ENCODE results near the gene CDH4.
A peak's percentile ranks its signal among the peaks of the same experiment; 100 is the strongest.

CDH4 gene

DNA sequence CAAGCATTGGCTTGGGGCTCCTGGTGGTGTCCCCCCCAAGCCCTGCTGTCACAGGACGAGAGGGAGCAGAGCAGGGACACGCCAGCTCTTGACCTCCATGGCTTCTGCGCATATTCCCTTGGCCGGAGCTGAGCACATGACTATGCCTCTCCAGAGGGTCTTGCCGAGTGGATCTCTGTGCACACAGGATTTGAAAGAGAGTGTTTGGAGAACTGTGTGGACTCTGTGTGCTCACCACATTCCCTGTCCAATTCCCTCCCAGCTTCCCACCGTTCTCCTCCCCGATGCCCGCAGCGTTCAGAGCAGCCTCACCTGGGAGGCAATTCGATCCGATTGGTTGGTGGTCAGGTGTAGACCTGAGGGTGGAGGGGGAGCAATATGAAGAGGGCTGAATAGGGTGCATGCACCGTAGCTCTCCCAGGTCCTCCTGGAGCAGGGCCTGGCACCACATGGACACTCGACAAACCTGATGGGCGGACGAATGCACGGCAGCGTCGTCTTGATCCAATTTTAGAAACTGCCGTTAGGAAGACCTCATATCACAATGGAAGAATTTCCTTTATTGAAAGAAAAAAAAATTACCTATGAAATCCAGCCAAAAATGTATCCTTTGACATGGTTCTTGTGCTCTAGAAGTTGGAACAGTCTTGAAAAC, 287.8 kb downstream of the CDH4 start:
- no peak for DNase-seq

DNA sequence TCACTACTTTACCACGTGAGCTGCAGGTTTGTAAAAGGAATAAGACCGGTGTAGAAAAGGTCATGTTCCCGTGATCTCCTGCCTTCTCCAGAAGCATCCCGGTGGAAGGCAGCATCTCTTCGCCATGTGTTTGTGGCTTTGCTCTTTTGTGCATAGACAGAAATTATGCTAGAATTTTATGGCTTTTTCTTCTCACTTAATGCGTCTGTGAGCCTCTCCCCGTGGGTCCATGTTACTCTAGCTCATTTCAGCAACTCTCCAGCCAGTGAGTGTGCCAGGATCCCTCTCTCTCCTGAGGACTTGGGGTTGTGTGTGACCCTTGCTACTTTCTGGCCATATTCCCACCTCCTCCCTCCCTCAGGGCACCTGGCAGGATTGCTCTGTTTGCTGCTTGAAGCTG, 289.5 kb downstream of the CDH4 start:
- DNase-seq = no peak

DNA sequence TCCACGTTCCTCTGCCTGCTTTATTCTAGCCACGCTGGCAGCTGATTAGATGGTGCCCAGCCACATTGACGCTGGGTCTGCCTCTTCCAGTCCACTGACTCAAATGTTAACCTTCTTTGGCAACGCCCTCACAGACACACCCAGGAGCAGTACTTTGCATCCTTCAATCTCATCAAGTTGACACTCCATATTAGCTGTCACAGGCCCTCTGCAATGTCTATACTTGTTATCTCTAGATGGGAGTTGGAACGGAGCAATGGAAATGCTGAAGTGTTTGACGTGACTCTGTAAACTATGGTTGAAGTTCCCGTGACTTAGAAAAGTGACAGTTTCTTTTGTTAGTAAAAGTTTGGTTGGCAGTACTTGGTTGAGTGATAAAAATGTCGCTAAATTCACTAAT, 291.0 kb downstream of the CDH4 start:
- no peak for DNase-seq

DNA sequence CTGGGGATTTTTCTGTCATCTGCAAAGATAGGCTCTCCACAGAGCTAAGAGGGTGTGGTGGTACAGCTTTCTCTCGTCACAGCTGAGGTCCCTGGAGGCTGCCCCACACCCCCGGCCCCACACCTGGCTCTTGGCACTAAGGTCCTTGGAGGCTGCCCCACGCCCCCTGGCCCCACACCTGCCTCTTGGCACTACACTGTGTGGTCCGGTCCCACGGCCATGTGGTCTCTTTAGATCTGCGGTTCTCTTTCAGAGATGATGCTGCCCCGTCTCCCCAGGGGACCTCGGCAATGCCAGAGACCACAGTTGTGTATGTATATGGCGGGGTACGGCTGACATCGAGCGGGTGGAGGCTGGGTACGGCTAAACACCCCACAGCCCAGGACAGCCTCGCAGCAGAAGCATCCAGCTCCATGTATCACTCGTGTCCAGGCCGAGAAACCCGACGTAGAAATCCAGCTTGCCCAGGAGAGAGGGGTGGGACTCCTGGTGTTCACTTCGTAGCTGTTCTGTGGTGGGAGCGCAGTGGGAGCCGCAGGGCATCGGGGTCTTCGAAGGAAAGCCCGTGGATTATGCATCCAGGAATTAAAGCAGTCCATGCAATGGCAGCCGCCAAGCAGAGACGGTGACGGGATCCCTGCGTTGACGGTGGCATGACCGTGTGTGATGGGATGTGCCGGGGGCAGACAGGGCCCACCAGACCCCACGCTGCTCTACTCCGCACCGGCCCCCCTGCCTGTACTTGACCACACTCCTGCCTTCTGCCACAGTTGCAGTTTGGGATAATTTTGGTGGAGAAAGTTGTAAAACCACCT, 292.1 kb downstream of the CDH4 start:
- DNase-seq = no peak

DNA sequence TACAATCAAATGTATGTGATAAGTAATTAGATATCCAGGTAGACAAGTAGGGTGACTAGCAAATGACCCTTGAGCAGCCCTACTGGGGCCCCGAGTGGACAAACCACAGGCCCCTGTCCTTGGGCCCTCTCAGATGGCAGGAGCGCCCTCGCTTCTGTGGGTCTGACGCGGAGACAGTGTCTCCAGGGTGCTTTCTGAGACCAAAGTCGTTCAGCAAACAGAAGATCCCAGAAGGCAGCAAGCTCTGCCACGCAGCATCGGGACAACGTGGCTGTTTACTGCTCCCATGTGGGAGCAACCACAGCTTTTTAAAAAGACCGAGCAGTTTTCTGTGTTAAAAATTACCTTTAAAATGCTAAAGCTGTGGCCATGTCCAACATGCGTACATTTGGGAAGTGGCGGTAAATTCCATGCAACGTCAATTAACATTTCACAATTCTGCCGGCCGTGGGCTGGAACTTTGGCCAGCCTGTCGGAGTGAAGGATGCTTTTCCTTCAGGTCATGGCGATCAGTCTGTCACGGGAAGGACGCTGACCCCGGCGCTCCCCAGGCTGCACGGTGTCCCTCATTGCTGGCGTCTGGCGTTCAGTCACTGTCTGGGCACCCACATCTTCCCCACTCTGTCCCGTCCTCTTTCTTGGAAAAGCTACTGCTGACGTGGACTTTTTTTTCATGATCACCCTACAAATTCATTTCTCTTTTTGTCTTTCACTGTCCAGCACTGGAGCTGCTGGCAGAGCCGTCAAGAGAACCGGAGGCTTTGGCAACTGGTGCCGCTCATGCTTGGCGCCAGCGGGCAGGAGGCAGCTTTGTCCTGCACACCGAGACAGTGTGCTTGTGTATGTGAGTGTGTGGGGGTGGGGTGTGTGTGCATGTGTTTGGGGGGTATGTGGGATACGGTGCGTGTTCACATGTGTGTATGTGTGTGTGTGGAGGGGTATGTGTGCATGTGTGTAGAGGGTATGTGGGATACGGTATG, 293.1 kb downstream of the CDH4 start:
- DNase-seq = no peak

DNA sequence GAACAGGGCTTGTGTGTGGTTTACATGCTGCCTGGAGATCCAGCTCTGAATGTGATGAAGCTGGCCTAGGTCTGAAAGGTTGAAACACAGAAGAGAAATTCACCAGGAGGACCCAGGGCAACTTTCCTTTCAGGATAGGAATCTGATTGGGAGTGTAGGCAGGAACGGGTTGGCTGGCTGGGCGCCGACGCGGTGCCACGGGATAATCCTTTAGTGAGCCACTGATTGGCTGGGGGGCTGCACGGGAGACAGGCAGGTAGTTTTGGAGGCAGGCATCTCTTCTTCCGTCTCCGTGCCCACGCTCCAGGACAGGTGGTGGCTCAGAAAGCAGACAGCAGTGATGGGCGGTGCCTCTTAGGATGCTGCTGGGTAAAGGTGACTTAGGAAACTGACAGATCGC, 294.6 kb downstream of the CDH4 start:
- no peak for DNase-seq

DNA sequence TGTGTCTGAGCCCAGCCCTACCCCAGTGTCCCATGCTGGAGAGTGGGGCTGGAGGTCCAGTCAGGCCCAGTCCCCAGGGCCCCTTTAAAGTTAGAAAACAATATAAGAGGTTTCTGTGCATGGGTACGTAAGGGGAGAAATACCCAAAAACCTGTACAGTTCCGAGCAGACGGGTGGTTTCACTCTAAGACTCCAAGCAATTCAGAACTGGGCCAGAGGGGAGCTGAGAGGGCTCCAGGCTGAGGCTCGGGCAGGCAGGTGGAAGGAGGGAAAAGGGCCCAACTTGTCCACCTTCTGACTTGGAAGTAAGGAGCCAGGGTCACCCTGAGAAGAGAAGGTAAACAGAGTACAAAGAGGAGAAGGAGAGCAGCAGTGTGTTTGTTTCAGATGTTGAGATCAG, 296.0 kb downstream of the CDH4 start:
- DNase-seq = no peak

DNA sequence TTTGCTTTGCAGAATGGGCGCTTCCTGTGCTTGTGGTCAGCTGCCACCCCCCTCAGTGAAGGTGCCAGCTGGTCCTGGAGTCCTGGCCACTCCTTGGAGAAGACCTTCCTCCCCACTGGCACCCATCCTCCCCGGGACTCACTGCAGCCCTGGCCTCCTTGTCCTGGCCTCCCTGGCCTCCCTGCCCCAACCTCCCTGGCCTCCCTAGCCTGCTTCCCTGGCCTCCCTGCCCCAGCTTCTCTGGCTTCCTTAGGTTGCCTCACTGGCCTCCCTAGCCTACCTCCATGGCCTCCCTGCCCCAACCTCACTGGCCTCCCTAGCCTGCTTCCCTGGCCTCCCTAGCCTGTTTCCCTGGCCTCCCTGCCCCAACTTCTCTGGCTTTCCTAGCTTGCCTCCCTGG, 297.8 kb downstream of the CDH4 start:
- no peak for DNase-seq

DNA sequence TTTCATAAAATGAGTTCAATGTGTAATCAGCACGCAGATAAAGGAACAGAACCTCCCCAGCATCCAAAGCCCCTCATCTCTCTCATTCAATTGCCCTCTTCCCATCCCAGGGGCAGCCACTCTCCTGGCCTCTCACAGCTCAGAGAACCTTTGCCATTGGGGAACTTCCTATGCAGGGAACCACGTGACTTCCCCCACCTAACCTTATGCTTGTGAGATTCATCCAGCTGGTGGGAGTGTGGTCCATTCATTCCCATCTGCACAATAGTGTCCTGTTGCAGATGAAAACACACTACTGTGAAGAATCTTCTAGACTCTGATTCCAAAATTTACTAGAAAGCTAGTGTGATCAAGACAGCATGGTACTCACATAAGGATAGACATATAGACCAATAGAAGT, 299.3 kb downstream of the CDH4 start:
- DNase-seq = no peak

DNA sequence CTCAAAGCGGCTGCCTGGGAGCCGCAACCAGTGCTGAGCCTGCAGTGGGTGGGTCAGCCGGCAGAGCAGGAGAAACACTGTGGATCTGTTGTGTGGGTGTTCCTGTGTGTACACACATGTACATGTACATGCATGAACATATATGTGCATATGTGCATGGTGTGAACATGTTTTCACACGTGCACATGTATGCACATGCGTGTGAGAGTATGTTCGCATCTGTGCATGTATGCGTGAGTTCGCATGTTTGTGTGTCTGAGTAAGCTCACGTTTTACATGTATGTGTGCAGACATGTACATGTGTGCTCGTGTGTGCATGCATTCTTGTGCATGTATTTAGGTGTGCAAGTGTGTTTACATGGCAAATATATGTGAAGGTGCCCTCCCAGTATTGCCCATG, 302.6 kb downstream of the CDH4 start:
- no peak for DNase-seq

DNA sequence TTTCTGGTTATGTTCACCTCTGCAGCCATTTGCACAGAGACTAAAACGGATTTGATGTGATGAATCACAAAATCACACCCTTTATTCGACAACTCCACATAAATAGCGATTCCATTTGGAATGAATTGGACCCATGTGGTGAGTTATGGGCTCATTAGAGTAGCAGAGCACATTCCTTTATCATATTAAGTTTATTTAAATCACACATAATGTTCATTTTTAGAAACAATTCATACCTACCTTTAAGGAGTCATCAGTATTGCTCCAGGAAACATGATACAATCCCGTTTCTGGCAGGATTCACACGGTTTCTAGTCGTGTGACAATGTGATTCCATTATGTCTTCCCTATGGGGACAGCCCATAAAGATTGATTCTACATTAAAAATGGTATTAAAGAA, 303.5 kb downstream of the CDH4 start:
- DNase-seq = no peak

DNA sequence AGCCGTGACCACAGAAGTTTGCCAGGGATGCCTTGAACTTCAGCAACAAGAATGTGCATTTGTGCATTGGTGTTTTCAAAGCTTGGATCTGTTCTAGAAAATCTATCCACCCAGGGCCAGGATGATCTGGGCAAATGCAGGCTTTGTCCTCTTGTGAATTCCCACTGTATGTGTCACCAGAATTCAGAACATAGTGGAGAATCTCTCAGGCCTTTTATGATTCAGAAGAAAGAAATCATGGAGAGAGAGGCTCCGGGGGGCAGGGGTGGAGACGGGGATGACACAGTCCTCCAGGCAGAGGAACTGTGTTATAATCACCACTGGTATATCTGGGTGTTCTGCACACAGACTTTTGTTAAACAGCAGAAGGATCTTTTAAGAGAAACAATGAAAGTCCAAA, 304.1 kb downstream of the CDH4 start:
- no peak for DNase-seq

DNA sequence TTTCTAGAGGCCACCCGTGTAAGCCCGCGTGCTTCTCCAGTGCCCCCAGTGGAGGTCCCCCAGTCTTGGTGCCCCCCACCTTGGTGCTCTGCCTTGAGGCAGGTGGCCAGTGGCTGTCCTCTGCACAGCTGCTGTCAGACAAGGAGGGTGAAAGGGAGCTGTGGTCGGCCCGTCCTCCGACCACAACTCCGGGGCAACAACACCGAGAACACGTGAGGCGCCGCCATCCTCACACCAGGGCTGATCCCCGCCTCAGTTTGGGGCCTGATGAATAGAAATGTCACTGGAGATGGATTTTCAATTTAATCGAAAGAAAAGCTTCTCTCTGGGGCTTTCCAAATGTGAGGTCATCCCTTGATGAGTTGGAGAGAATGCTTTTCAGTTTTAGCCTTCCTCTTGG, 304.6 kb downstream of the CDH4 start:
- no peak for DNase-seq

DNA sequence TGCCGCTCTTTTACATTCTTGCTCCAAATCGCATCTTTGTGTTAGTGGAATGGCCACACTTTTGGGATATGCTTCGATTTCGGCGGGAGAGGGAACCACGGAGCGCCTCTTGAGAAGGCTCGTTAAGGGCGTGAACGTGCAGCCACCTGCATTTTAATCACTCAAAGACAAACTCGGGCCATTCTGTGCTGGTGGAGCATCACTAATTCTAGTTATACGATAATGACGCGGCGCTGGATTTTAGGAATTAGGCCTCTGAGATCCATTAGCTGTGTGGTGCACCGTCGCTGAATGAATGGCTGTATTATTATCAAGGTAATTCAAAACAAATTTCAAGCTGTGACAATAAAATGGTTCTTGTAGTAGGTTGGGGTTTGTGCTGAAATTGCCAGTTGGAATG, 305.6 kb downstream of the CDH4 start:
- DNase-seq = no peak

DNA sequence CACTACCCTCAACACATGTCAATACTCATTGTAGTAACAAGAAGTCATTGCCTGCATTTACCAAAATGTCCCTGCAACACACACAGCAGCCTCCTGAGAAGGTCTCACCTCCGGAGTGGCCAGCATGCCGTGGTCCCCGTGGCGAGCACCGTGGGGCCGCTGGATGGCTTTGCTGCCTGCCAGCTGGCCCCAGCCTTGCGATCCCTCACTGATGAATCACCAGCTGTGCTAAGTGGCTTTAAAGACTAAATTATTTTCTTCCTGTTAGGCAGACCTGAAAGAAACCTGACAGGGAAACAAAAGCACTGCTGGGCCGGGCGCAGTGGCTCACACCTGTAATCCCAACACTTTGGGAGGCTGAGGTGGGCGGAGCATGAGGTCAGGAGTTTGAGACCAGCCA, 306.7 kb downstream of the CDH4 start:
- DNase-seq = no peak

DNA sequence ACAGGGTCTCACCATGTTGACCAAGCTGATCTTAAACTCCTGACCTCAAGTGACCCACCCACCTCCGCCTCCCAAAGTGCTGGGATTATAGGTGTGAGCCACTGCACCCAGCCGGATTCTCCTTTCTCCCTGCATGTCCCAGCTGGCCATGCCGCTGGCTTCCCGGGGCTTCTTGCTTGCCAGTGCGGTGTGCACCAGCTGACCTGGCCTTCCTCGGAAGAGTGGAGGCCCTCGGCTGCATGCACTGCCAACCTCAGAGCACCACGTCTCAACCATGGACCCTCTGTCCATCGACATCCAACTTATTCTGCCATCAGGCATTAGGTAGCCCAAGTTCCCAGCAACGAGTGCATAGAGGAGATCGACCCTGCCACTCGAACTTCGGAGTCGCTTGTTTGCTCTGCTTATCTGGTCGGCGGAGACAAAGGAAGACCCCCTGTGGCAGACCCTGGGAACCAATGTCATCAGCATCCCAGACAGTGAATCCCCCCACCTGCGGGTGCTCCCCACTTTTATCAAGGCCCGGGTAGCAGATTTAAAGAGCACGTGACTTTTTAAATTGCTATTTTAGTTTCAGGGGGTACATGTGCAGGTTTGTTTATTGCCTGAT, 307.8 kb downstream of the CDH4 start:
- DNase-seq = no peak

DNA sequence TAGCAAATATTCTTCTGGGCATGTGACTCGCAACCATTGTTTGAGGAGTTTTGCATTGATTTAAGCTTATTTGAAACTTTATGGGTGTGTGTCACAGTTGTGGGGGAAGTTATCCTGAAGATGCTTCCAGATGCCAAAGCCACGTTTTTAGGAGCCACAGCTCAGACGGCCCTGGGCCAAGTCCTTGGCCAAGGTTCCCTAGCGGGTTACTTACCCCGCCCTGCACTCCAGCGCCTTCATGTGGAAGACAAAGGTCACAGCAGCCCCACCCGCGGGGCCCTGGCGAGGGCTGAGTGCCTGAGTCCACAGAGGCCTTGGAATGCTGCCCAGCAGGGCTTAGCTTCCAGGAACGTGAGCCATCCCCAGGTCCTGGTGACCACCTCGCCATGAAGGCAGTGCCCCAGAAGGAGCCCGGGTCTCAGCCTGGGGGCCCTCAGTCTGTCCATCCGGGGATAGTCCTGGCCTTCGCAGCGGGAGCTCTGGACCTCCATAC, 308.3 kb downstream of the CDH4 start:
- peak in 1 of 2 experiments; percentile 21 for DNase-seq

DNA sequence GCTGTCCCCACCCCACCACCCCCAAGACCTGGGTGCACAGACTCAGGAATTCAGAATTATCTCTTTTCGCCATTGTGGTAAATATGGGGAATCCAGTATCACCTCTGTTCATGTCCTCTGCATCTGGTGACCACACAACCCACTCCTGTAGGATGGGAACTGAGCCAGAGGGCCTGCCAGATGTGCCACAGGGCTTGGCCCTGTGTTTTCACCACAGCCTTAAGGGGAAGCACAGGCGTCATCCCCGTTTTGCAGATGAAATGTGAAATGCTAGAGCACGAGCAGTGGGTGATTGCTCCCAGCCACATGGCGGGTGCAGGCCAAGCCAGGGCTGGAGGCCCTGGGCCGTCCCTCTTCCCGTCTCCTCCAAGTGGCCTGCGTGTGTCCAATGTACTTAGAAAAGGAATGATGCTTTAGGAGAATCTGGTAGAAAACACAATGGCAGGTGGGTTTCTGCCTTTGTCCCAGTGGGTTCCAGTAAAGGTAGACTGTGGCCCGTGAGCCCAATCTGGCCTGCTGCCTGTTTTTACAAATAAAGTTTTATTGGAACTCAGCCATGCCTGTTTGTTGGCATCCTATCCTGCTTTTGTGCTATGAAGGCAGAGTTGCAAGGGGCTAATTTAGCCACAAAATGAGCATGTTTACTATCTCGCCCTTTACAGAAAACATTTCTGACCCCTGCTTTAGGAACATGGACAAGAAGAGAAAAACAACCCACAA, 309.2 kb downstream of the CDH4 start:
- DNase-seq = no peak

DNA sequence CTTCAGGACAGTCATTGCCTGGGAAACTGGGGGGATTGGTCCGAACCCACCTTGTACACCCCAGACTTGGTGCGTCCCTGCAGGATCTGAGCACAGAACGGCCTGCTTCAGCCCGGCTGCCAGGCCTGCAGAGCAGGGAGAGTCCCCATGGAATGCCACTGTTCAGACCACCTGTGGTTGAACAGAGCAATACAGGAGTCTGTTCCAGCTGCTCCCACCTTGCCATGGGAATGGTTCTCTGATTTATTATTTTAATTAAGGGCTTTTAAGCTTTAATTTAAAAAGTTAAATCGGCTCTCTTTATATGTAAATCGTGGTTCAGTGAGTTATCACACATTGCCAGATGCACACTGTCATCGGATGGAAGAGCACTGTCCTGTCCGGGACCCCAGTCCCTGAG, 310.4 kb downstream of the CDH4 start:
- no peak for DNase-seq

DNA sequence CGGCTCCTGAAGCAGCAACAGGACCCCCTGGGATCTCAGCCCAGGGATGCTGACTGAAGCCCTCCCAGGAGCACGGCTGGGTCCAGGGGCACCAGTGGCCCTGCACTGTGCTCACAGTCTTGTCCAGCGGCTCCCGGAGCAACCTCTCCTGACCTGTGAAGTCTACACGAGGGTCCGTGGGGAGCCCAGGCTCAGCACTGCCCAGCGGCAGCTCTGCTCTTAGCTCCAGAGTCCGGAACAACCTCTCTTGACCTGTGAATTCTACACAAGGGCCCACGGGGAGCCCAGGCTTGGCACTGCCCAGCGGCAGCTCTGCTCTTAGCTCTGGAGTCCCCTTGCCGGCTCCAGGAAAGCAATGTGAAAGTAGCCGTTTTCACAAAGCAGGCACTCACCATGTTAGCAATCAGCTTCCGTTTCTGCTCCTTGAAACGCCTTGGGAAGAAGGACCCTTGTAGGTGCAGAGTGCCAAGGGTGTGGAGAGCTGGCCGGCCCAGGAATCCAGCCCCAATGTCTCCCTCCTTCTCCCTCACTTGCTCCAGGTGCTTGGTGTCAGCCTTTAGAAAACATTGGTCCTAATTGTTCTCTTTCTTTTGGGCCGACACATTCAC, 310.9 kb downstream of the CDH4 start:
- no peak for DNase-seq

DNA sequence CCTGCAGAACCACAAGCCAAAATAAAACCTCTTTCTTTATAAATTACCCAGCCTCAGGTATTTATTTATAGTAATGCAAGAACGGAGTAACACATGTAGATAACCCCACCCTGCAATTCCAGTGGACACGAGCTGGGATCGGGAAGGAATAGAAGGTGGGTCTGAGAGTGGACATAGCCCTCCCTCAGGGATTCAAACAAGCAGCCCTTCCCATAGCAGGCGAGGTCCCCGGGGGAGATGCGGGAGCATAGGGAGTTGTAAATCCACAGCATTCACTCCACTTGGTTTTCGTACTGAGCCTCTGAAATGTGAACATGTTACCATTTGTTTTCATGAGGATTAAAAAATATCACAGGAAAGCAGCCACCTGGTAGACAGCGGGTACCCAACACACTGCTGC, 312.6 kb downstream of the CDH4 start:
- no peak for DNase-seq

DNA sequence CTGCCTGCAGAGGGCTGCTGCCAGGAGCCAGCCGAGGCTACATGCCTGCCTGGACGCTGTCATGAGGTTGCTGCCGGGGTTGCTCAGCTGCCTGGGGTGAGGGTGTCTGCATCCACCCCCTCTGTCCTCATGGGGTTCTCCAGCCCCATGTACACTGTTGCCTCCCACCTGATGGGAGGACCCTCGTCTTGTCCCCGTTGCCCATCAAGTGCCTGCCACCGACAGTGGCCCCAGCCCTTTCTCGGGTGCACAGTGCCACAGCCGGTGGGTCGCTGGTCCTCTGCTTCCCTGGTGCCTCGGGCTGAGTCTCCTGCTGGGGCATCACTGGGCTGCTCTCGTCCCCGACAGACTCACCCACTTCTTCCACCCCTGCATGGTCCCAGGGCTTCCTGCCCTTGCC, 313.7 kb downstream of the CDH4 start:
- DNase-seq = no peak

Data from SHP77 (cell line).